Left kidney (tissue), 8 donors: ENCODE data around the gene POTEB3. TPM values are rescaled to one million over a fixed set of nuclear protein-coding genes. Genes with fewer than 3 reads are reported as not detected.
"Not testable (repeated sequence)": the region's sequence is repeated elsewhere in the genome, so short reads cannot be mapped to it uniquely, and the experiment has no call there.

Experiments used
- DNase-seq: peaks from one replicate; pipeline ENCODE4 v3.0.0-alpha.2; 2013
- long read RNA-seq, 8 donors: transcript quantifications; one replicate each; lab custom pipeline, GENCODE V29; 2026
- polyA plus RNA-seq: library from polyadenylated mRNA; unstranded; fragments of 120-200 nt; gene quantifications from one replicate; pipeline ENCODE4 v1.2.1, GENCODE V29; 2013; ENCODE audit not compliant: insufficient read length

POTEB3 gene
- not detected for polyA plus RNA-seq
- long read RNA-seq, donor 1 = 0 reads
- long read RNA-seq, donor 2 = 0 reads
- long read RNA-seq, donor 3 = 0 reads
- long read RNA-seq, donor 4 = 0 reads
- long read RNA-seq, donor 5 = 0 reads
- long read RNA-seq, donor 6 = 0 reads
- long read RNA-seq, donor 7 = 0 reads
- long read RNA-seq, donor 8 = 0 reads

GRCh38 chr15:21440399-21440798, at the start of gene POTEB3:
TSS of gene POTEB3 (minus strand) at chr15:21440499. CDS start at chr15:21440011, 488 bp downstream.
- not testable (repeated sequence) for DNase-seq

GRCh38 chr15:21453683-21454082, 13.4 kb upstream of the POTEB3 start:
- not testable (repeated sequence) for DNase-seq

- DNase-seq = not testable (repeated sequence)
Measured at GRCh38 chr15:21451920-21452563, 11.7 kb upstream of the POTEB3 start.

- DNase-seq = not testable (repeated sequence)
Measured at GRCh38 chr15:21451487-21451886, 11.2 kb upstream of the POTEB3 start.

- not testable (repeated sequence) for DNase-seq
Measured at GRCh38 chr15:21407366-21407765, 32.9 kb downstream of the POTEB3 start.

GRCh38 chr15:21401531-21401930, 38.8 kb downstream of the POTEB3 start:
- DNase-seq = not testable (repeated sequence)

GRCh38 chr15:21399111-21399510, 41.2 kb downstream of the POTEB3 start:
- DNase-seq = not testable (repeated sequence)

- not testable (repeated sequence) for DNase-seq
Measured at GRCh38 chr15:21398511-21398910, 41.8 kb downstream of the POTEB3 start.

- not testable (repeated sequence) for DNase-seq
Measured at GRCh38 chr15:21397656-21398055, 42.6 kb downstream of the POTEB3 start.

GRCh38 chr15:21397186-21397585, 43.1 kb downstream of the POTEB3 start:
- DNase-seq = not testable (repeated sequence)

- not testable (repeated sequence) for DNase-seq
Measured at GRCh38 chr15:21385961-21386360, 54.3 kb downstream of the POTEB3 start.

- not testable (repeated sequence) for DNase-seq
Measured at GRCh38 chr15:21383866-21384485, 56.3 kb downstream of the POTEB3 start.

- DNase-seq = not testable (repeated sequence)
Measured at GRCh38 chr15:21373682-21374081, 66.6 kb downstream of the POTEB3 start.

- DNase-seq = not testable (repeated sequence)
Measured at GRCh38 chr15:21369177-21369576, 71.1 kb downstream of the POTEB3 start.

- not testable (repeated sequence) for DNase-seq
Measured at GRCh38 chr15:21368625-21369024, 71.7 kb downstream of the POTEB3 start.
